ENCODE data around the gene GALNT1. TPM values are rescaled to one million over a fixed set of nuclear protein-coding genes. Genes with fewer than 3 reads are reported as not detected.
A peak's percentile ranks its signal among the peaks of the same experiment; 100 is the strongest.

GALNT1 gene
- total RNA-seq, 1 donor from 2014 or later = 87.8 TPM

- DNase-seq = no peak
These were observed 98.6 kb downstream of the GALNT1 start for GRCh38 chr18:35680139-35680551.

- no peak for DNase-seq
These were observed 100.8 kb downstream of the GALNT1 start for GRCh38 chr18:35682281-35682867.

- DNase-seq = no peak
These were observed 101.5 kb downstream of the GALNT1 start for GRCh38 chr18:35683021-35683420.

GRCh38 chr18:35688757-35689156 is 107.2 kb downstream of the GALNT1 start:
- no peak for DNase-seq

GRCh38 chr18:35689728-35690127 is 108.2 kb downstream of the GALNT1 start:
- DNase-seq = no peak

- no peak for DNase-seq
These were observed 110.1 kb downstream of the GALNT1 start for GRCh38 chr18:35691625-35692024.

GRCh38 chr18:35692866-35693265 is 111.3 kb downstream of the GALNT1 start:
- DNase-seq = no peak

GRCh38 chr18:35693829-35694228 is 112.3 kb downstream of the GALNT1 start:
- no peak for DNase-seq

- no peak for DNase-seq
These were observed 113.3 kb downstream of the GALNT1 start for GRCh38 chr18:35694808-35695207.

- DNase-seq = no peak
These were observed 113.8 kb downstream of the GALNT1 start for GRCh38 chr18:35695384-35695783.

GRCh38 chr18:35695803-35696202 is 114.3 kb downstream of the GALNT1 start:
- DNase-seq = peak; percentile 67

GRCh38 chr18:35696307-35696706 is 114.8 kb downstream of the GALNT1 start:
- no peak for DNase-seq

- DNase-seq = no peak
These were observed 116.3 kb downstream of the GALNT1 start for GRCh38 chr18:35697869-35698268.

- DNase-seq = no peak
These were observed 121.6 kb downstream of the GALNT1 start for GRCh38 chr18:35703043-35703688.

- DNase-seq = no peak
These were observed 124.4 kb downstream of the GALNT1 start for GRCh38 chr18:35705988-35706387.

GRCh38 chr18:35707247-35707646 is 125.7 kb downstream of the GALNT1 start:
- DNase-seq = no peak

GRCh38 chr18:35707674-35708073 is 126.1 kb downstream of the GALNT1 start:
- DNase-seq = peak; percentile 10

- no peak for DNase-seq
These were observed 129.0 kb downstream of the GALNT1 start for GRCh38 chr18:35710581-35710980.

- no peak for DNase-seq
These were observed 129.7 kb downstream of the GALNT1 start for GRCh38 chr18:35711227-35711626.

GRCh38 chr18:35713545-35713944 is 132.0 kb downstream of the GALNT1 start:
- no peak for DNase-seq

GRCh38 chr18:35714539-35714938 is 133.0 kb downstream of the GALNT1 start:
- no peak for DNase-seq

GRCh38 chr18:35715139-35715538 is 133.6 kb downstream of the GALNT1 start:
- no peak for DNase-seq

- DNase-seq = no peak
These were observed 134.8 kb downstream of the GALNT1 start for GRCh38 chr18:35716169-35716831.

- no peak for DNase-seq
These were observed 135.6 kb downstream of the GALNT1 start for GRCh38 chr18:35717182-35717581.

All from occipital lobe (tissue), 2 donors.